ENCODE measurements around the gene PRKN.

GRCh38 chr6:162688751-162689345, 38.7 kb downstream of the PRKN start:
- no peak for TF ChIP-seq CTCF (IDR thresholded peaks at IDR 0.05; ENCODE audit: insufficient read depth, low read length)
- no peak for TF ChIP-seq SPI1 (IDR thresholded peaks at IDR 0.05; ENCODE audit: borderline replicate concordance, low read depth)
- TF ChIP-seq REST (IDR thresholded peaks at IDR 0.05; ENCODE audit: insufficient replicate concordance, low read depth) = no peak
- TF ChIP-seq POLR2AphosphoS5 (IDR thresholded peaks at IDR 0.05; ENCODE audit: low read depth) = no peak
- TF ChIP-seq GABPA (IDR thresholded peaks at IDR 0.05; ENCODE audit: low read depth) = no peak
